ENCODE measurements around the gene PACSIN2. TPM values are rescaled to one million over a fixed set of nuclear protein-coding genes. Genes with fewer than 3 reads are reported as not detected.

The PACSIN2 gene
- total RNA-seq, 2 experiments from 2014 or later, result 28.8 to 30.6 TPM

GRCh38 chr22:42825796-42826195 lies 189.2 kb downstream of the PACSIN2 start:
- ChIA-PET POLR2A (no interaction called here), CTCF (interaction anchor here (0.7 kb wide), 1 partner anchor 167 kb away, joined by 3 read pairs; no protein-coding TSS in a partner anchor)

- POLR2A ChIA-PET, result no interaction called here
- CTCF ChIA-PET, result no interaction called here
Measured at GRCh38 chr22:42821386-42821785, 193.6 kb downstream of the PACSIN2 start.

GRCh38 chr22:42820045-42820763 lies 194.7 kb downstream of the PACSIN2 start:
- ChIA-PET CTCF (interaction anchor here (1.2 kb wide), 1 partner anchor 13 kb away, joined by 3 read pairs; no protein-coding TSS in a partner anchor), POLR2A (no interaction called here)

Other genes with a start within 250 kb of the PACSIN2 start
- gene ARFGAP3, start 157.9 kb downstream of the PACSIN2 start, total RNA-seq, result 10 to 100 TPM; 31.0 to 33.0 TPM
- gene TTLL1, start 74.2 kb upstream of the PACSIN2 start, total RNA-seq, result 1 to 10 TPM; 5.1 to 5.6 TPM
- gene BIK, start 95.6 kb upstream of the PACSIN2 start, total RNA-seq, result 1 to 10 TPM; 3.5 to 4.4 TPM
- gene MCAT, start 128.2 kb upstream of the PACSIN2 start, total RNA-seq, result 10 to 100 TPM; 27.6 to 31.0 TPM
- gene TSPO, start 136.4 kb upstream of the PACSIN2 start, total RNA-seq, result 100 to 1,000 TPM; 101 to 104 TPM
- gene TTLL12, start 172.0 kb upstream of the PACSIN2 start, total RNA-seq, result 100 to 1,000 TPM; 115 to 118 TPM

Data from activated CD8-positive, alpha-beta memory T cell treated with anti-CD3 and anti-CD28 coated beads for 36 hours (primary cell).